Measurements from ENCODE around the gene LRRC3C.
A peak's percentile ranks its signal among the peaks of the same experiment; 100 is the strongest.

LRRC3C gene

GRCh38 chr17:39922006-39922405 lies 5.5 kb upstream of the LRRC3C start:
- H2AFZ ChIP-seq (ENCODE audit: low read length): no peak overlapping the region
- DNase-seq: no peak
- H3K9me3 ChIP-seq (replicated peaks; ENCODE audit: insufficient read depth, low read length): no peaks in the 10 kb centered on the region
- H4K20me1 ChIP-seq (ENCODE audit: insufficient read depth, low read length): no peaks in the 10 kb centered on the region
- H3K4me2 ChIP-seq (ENCODE audit: low read depth, low read length): no peak overlapping the region
- H3K4me1 ChIP-seq (ENCODE audit: low read length): peaks cover 33% of the 10 kb centered on the region
- no peak overlapping the region for H3K9ac ChIP-seq (ENCODE audit: low read length)
- no peak overlapping the region for H3K4me3 ChIP-seq (ENCODE audit: low read length)
- no peaks in the 10 kb centered on the region for H3K27me3 ChIP-seq (replicated peaks; ENCODE audit: insufficient read depth, low read length)
- no peaks in the 10 kb centered on the region for H3K9me2 ChIP-seq (replicated peaks; ENCODE audit: insufficient read depth, low read length)
- peaks cover 30% of the 10 kb centered on the region for H3F3A ChIP-seq (ENCODE audit: insufficient read depth, low read length)
- TF ChIP-seq EZH2 (optimal IDR thresholded peaks at IDR 0.05; ENCODE audit: low read depth, low read length) (no peak), CTCF (IDR thresholded peaks at IDR 0.05; ENCODE audit: low read length) (no peak), EZH2phosphoT487 (IDR thresholded peaks at IDR 0.05; ENCODE audit: low read length) (no peak)
- peaks cover 31% of the 10 kb centered on the region for H3K36me3 ChIP-seq (replicated peaks; ENCODE audit: insufficient read depth, low read length)
- peaks cover 55% of the 10 kb centered on the region for H3K79me2 ChIP-seq (ENCODE audit: low read length)
- no peak overlapping the region for H3K27ac ChIP-seq (ENCODE audit: low read length)

- no peak overlapping the region for H2AFZ ChIP-seq (ENCODE audit: low read length)
- no peaks in the 10 kb centered on the region for H3K27me3 ChIP-seq (replicated peaks; ENCODE audit: insufficient read depth, low read length)
- peaks cover 31% of the 10 kb centered on the region for H3K36me3 ChIP-seq (replicated peaks; ENCODE audit: insufficient read depth, low read length)
- no peak overlapping the region for H3K27ac ChIP-seq (ENCODE audit: low read length)
- no peak for DNase-seq
- H3K9me3 ChIP-seq (replicated peaks; ENCODE audit: insufficient read depth, low read length): no peaks in the 10 kb centered on the region
- H3K79me2 ChIP-seq (ENCODE audit: low read length): peaks cover 59% of the 10 kb centered on the region
- H4K20me1 ChIP-seq (ENCODE audit: insufficient read depth, low read length): no peaks in the 10 kb centered on the region
- H3K4me2 ChIP-seq (ENCODE audit: low read depth, low read length): no peak overlapping the region
- peaks cover 34% of the 10 kb centered on the region for H3F3A ChIP-seq (ENCODE audit: insufficient read depth, low read length)
- H3K9me2 ChIP-seq (replicated peaks; ENCODE audit: insufficient read depth, low read length): no peaks in the 10 kb centered on the region
- H3K4me3 ChIP-seq (ENCODE audit: low read length): no peak overlapping the region
- TF ChIP-seq CTCF (IDR thresholded peaks at IDR 0.05; ENCODE audit: low read length) (no peak), EZH2phosphoT487 (IDR thresholded peaks at IDR 0.05; ENCODE audit: low read length) (no peak), EZH2 (optimal IDR thresholded peaks at IDR 0.05; ENCODE audit: low read depth, low read length) (no peak)
- H3K9ac ChIP-seq (ENCODE audit: low read length): no peak overlapping the region
- H3K4me1 ChIP-seq (ENCODE audit: low read length): peaks cover 29% of the 10 kb centered on the region
These were observed 4.3 kb upstream of the LRRC3C start for GRCh38 chr17:39923230-39923629.

- Histone ChIP-seq H3F3A (ENCODE audit: insufficient read depth, low read length) (peaks cover 32% of the 10 kb centered on the region), H3K9ac (ENCODE audit: low read length) (0 out of 2 replicates have a peak overlapping the region, but pooled peaks have one; percentile 3), H3K4me3 (ENCODE audit: low read length) (no peak overlapping the region), H4K20me1 (ENCODE audit: insufficient read depth, low read length) (no peaks in the 10 kb centered on the region), H3K36me3 (replicated peaks; ENCODE audit: insufficient read depth, low read length) (peaks cover 31% of the 10 kb centered on the region), H2AFZ (ENCODE audit: low read length) (no peak overlapping the region), H3K27me3 (replicated peaks; ENCODE audit: insufficient read depth, low read length) (no peaks in the 10 kb centered on the region), H3K9me2 (replicated peaks; ENCODE audit: insufficient read depth, low read length) (no peaks in the 10 kb centered on the region), H3K4me1 (ENCODE audit: low read length) (peaks cover 31% of the 10 kb centered on the region), H3K9me3 (replicated peaks; ENCODE audit: insufficient read depth, low read length) (no peaks in the 10 kb centered on the region), H3K4me2 (ENCODE audit: low read depth, low read length) (no peak overlapping the region), H3K79me2 (ENCODE audit: low read length) (peaks cover 59% of the 10 kb centered on the region), H3K27ac (ENCODE audit: low read length) (no peak overlapping the region)
- DNase-seq: no peak
- TF ChIP-seq EZH2phosphoT487 (IDR thresholded peaks at IDR 0.05; ENCODE audit: low read length) (no peak), CTCF (IDR thresholded peaks at IDR 0.05; ENCODE audit: low read length) (no peak), EZH2 (optimal IDR thresholded peaks at IDR 0.05; ENCODE audit: low read depth, low read length) (no peak)
These were observed 3.5 kb upstream of the LRRC3C start for GRCh38 chr17:39923836-39924690.

Data from MM.1S (cell line).